ENCODE measurements around the gene SHISA2.

GRCh38 chr13:26029581-26030136 is 22.2 kb downstream of the SHISA2 start:
- no peak for TF ChIP-seq POLR2A (IDR thresholded peaks at IDR 0.05)
- no peak for TF ChIP-seq CTCF (IDR thresholded peaks at IDR 0.05)
